Adrenal gland (tissue), 12 donors: ENCODE data around the gene PACSIN1. TPM values are rescaled to one million over a fixed set of nuclear protein-coding genes. Genes with fewer than 3 reads are reported as not detected.

Experiments
- DNase-seq, 7 donors: peaks; one replicate each; pipeline ENCODE4 v3.0.0-alpha.2; 2019 to 2020
- H3K27ac ChIP-seq, 5 donors: fragments of 200-600 bp; sonication (generic) in 4 of 5; 1 replicate in 3 of 5; 2 replicates in 2 of 5; pipeline versions ENCODE4 v1.5.1 to v1.8.0; 2016 to 2020; ENCODE audit warnings: mild to moderate bottlenecking in 1 of 5
- H3K27me3 ChIP-seq: fragments of 200-600 bp; 2 replicates; pipeline ENCODE4 v1.8.0; 2021
- H3K36me3 ChIP-seq, 2 donors: fragments of 200-600 bp; replicated peaks in 1 of 2; 1 replicate in 1 of 2; 2 replicates in 1 of 2; pipeline versions ENCODE4 v1.5.1 to v1.8.0; 2018 to 2022
- H3K4me1 ChIP-seq, 2 donors: fragments of 200-600 bp; replicated peaks in 1 of 2; 1 replicate in 1 of 2; 2 replicates in 1 of 2; pipeline versions ENCODE4 v1.5.1 to v1.8.0; 2018 to 2021
- H3K4me3 ChIP-seq, 4 donors: fragments of 200-600 bp; sonication (generic) in 3 of 4; one replicate each; pipeline ENCODE4 v1.5.1; 2016 to 2018
- H3K9me3 ChIP-seq, 3 donors: fragments of 200-600 bp; sonication (generic) in 1 of 3; replicated peaks in 1 of 3; 1 replicate in 2 of 3; 2 replicates in 1 of 3; pipeline versions ENCODE4 v1.5.1 to v1.8.0; 2016 to 2021
- CTCF ChIP-seq, 6 experiments: fragments of 450-650 bp in 4 of 6; fragments of 200-600 bp in 2 of 6; sonication (generic) in 1 of 6; IDR thresholded peaks; 1 replicate in 5 of 6; 2 replicates in 1 of 6; pipeline versions ENCODE4 v1.5.1 to v1.8.0; 2016 to 2021; ENCODE audit warnings: antibody characterized with exemption in 6 of 6, mild to moderate bottlenecking in 2 of 6, moderate library complexity in 1 of 6
- POLR2A ChIP-seq, 2 donors: fragments of 450-650 bp; IDR thresholded peaks; one replicate each; pipeline ENCODE4 v1.6.1; 2017; ENCODE audit warnings: antibody characterized with exemption in 2 of 2, mild to moderate bottlenecking in 2 of 2, moderate library complexity in 1 of 2
- WGBS, 4 donors: extraction: QIAGEN DNeasy Blood & Tissue Kit in 2 of 4; methylation state at CpG; one replicate each; pipeline versions ENCODE4 v1.1.5 to v1.1.7; 2013 to 2017; 5-methylcytosine and 5-hydroxymethylcytosine counted together
- intact Hi-C, 2 donors: fragments of 100-400 bp; cut with DNase I; formaldehyde crosslinking; loops; one replicate each; pipeline versions ENCODE4 v1.14.1 to v1.15.0; 2022 to 2023
- polyA plus RNA-seq, 3 donors: library from polyadenylated mRNA; stranded (reverse); fragments of 200-250 nt in 2 of 3; fragments of 350-450 nt in 1 of 3; fragmentation: Illumina TruSeq in 1 of 3; extraction: RNeasy Lipid Tissue Mini Kit (QIAGEN cat#74804) in 1 of 3; gene quantifications; one replicate each; pipeline ENCODE4 v1.2.3, GENCODE V29; 2013 to 2014
- total RNA-seq, 9 donors: library from RNA; depleted of rRNA in 4 of 9; stranded (reverse); fragments of >200 nt in 4 of 9; fragments of 120-200 nt in 1 of 9; fragmentation: NEBNext Ultra II Directional in 1 of 9; extraction: Animal tissue kit (Norgen Biotek cat#: 25700) in 1 of 9; gene quantifications; one replicate each; pipeline versions ENCODE4 v1.1.0 to v1.2.4, GENCODE V29; 2013 to 2023
- donor health status: healthy with polysubstance abuse.
- donor health status: Bipolar disorder and iron deficiency.
- donor health status: DM: yes; HTN: yes; CAD: no.
- donor health status: DM: no; HTN: no; CAD: no.
- donor health status: DM: no; HTN: no; CAD: no.
- donor health status: DM: yes; HTN: yes; CAD: no.

Gene PACSIN1
- total and polyA plus RNA-seq, 12 donors, result 0.19 to 2.9 (median 0.73) TPM; not detected in 2

DNA sequence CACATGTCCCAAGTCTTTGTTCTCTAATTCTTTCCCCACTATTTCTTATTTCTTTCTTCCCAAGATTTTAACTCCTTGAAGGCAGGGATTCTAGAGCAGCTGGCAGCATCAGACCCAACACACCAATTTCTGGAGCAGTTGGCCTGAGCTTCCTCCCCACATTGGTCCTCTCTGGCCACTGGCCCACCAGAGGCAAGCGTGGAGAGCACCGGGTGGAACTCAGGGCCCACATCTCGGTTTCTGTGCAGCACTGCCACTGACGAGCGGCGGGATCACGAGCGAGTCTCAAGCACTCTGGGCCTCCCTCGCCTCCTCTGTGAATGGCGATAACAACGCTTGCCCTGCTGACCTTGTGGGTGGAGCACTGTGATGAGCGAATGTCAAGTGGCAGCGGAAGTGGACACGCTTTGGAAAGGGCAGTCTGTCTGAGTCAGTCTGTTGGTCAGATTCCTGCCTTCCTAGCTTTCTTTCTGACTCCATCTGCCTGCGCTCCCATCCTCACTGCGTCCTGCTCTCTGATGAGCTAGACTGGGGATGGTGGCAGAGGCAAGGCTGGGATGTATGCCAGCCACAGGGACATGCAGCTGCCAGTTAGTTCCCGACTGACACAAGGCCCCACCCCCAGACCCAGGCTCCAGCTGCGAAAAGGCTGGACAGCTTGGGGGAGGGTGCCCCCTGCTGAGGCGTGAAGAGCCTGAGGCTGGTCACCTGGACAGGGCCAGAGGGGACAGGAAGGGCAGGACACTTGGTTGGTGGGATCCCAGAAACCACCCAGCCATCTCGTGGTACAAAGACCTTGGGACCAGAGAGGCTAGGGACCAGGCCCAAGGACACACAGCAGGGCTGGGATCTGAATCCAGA lies 94.7 kb downstream of the PACSIN1 start:
- 66 to 74% (median 70%) methylated on average over 16 to 20 of the region's 20 CpGs for WGBS, 4 donors

DNA sequence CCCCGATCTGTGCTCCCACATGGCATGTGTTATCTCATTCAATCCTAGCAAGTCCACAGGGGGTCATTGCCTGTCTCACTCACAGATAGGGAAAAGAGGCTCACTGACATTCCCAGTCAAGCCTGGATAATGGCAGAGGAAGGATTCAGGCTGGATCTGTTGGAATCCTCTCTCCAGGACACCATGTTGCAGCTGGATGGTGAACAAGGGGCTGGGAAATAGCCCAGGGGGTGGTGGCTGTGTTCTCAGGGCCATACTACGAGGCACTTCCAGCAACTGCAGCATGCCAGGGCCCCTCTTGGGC lies 95.3 kb downstream of the PACSIN1 start:
- Histone ChIP-seq H3K27ac (no peak overlapping the region), H3K36me3 (no peaks in the 10 kb centered on the region), H3K4me1 (no peaks in the 10 kb centered on the region), H3K4me3 (no peak overlapping the region), H3K27me3 (no peaks in the 10 kb centered on the region), H3K9me3 (no peaks in the 10 kb centered on the region)
- 85 to 100% (median 94%) methylated on average over 1 to 2 of the region's 2 CpGs for WGBS, 4 donors
- intact Hi-C loops, result no loop called here
- no peak for DNase-seq
- TF ChIP-seq CTCF (IDR thresholded peaks at IDR 0.05) (no peak), POLR2A (IDR thresholded peaks at IDR 0.05) (no peak)

More for the DNA sequence above, 94.7 kb downstream of the PACSIN1 start:
- no peak overlapping the region for H3K27ac ChIP-seq
- intact Hi-C loops, result no loop called here
- no peaks in the 10 kb centered on the region for H3K27me3 ChIP-seq
- DNase-seq, result no peak
- no peak for TF ChIP-seq CTCF (IDR thresholded peaks at IDR 0.05)
- no peak for TF ChIP-seq POLR2A (IDR thresholded peaks at IDR 0.05)
- no peaks in the 10 kb centered on the region for H3K36me3 ChIP-seq
- H3K4me3 ChIP-seq, result no peak overlapping the region
- no peaks in the 10 kb centered on the region for H3K4me1 ChIP-seq
- no peaks in the 10 kb centered on the region for H3K9me3 ChIP-seq

DNA sequence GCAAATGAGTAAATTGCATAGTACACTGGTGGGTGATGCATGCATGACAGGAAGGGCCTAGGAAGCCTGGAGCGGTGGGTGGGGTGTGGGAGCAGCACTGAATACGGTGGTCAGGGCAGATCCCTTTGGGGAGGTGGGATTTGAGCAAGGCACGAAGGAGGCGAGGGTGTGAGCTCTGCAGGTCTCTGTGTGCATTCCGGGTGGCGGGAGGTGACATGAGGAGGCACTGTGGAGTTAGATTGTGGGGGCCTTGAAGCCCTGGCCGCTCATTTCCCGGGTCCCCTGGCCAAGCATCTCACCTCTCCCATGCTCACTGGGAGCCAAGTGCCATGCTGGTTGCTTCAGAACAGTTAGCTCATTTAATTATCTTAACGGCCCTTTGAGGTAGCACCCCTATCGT lies 96.5 kb downstream of the PACSIN1 start:
- no peak overlapping the region for H3K27ac ChIP-seq
- no peaks in the 10 kb centered on the region for H3K36me3 ChIP-seq
- no peak for DNase-seq
- TF ChIP-seq POLR2A (IDR thresholded peaks at IDR 0.05), result no peak
- no peak for TF ChIP-seq CTCF (IDR thresholded peaks at IDR 0.05)
- no peaks in the 10 kb centered on the region for H3K4me1 ChIP-seq
- H3K4me3 ChIP-seq, result no peak overlapping the region
- no peaks in the 10 kb centered on the region for H3K27me3 ChIP-seq
- H3K9me3 ChIP-seq, result no peaks in the 10 kb centered on the region
- WGBS, 4 donors, result 83 to 95% (median 90%) methylated on average over 9 to 10 of the region's 10 CpGs
- intact Hi-C loops, result no loop called here

DNA sequence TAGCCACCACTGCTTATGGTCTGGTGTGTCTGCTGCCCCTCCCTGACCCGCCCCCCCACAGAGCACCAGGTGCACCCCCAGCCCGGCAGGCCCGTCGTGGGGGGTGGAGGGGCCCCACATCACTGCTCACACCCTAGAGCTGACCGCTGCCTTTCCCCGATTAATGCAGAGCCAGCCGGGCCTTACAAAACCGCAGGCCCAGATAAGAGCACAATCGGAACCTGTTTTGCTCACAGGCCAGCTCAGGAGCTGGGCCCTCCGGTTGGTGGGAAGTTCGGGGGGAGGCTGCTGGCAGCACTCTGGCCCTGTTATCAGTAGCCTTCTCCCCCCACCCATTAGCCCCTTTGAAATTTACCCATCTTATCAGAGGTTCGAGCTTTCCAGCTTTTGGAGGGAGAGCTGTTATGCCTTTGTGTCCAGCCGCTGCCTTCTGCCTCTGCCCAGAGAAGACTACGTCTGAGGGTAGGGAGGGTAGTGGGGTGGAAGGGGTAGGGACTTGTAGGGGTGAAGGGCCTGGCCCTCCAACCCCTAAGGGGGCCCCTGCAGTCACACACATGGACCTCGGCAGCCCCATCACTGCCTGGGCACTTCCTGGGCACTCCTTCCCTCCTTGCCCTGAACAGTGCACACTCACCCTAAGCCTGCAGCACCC lies 97.1 kb downstream of the PACSIN1 start:
- 70 to 80% (median 74%) methylated on average over 5 to 15 of the region's 15 CpGs for WGBS, 4 donors
- Histone ChIP-seq H3K27me3 (no peaks in the 10 kb centered on the region), H3K4me1 (no peaks in the 10 kb centered on the region), H3K4me3 (no peak overlapping the region), H3K9me3 (no peaks in the 10 kb centered on the region), H3K36me3 (no peaks in the 10 kb centered on the region), H3K27ac (no peak overlapping the region)
- TF ChIP-seq CTCF (IDR thresholded peaks at IDR 0.05) (no peak), POLR2A (IDR thresholded peaks at IDR 0.05) (no peak)
- DNase-seq, result no peak
- intact Hi-C loops, result no loop called here
